ENCODE measurements around the gene CRADD. TPM values are rescaled to one million over a fixed set of nuclear protein-coding genes. Genes with fewer than 3 reads are reported as not detected.

CRADD gene
- total RNA-seq, 1 experiment from 2014 or later = 7.6 TPM

DNA sequence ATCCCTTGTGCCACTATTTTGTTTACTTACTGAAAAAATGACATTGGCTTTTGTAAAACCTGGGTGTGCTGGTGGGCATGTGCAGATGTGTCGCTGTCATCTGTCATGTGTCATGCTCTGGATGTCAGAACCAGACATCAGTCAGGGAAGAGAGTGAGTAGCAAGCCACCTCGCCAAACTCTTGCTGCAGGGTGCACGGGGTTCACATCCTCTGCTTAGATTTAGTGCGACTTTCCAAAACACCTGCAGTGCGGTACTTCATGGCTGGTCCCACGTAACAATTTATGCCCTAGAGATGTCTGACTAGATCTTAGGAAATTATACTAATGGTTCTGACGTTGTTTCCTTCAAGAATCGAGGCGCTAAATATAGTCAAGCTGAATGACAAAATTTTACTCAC, 106.7 kb downstream of the CRADD start:
- Histone ChIP-seq H3K4me2 (ENCODE audit: insufficient read depth, insufficient read length, low read length) (no peak overlapping the region), H3K27ac (ENCODE audit: insufficient read length, low read depth, low read length) (no peak overlapping the region)
- H3K4me3 Mint-ChIP-seq = no peak overlapping the region

More for the DNA sequence above, 106.7 kb downstream of the CRADD start:
- Histone ChIP-seq H3K79me2 (ENCODE audit: insufficient read depth, low read length) (no peaks in the 10 kb centered on the region), H3K79me1 (ENCODE audit: insufficient read depth, low read depth, low read length, poor library complexity, severe bottlenecking) (no peaks in the 10 kb centered on the region), H4K20me1 (ENCODE audit: control insufficient read depth, insufficient read depth, insufficient read length) (no peaks in the 10 kb centered on the region), H2BK5ac (ENCODE audit: insufficient read length, low read length) (no peak overlapping the region), H2BK120ac (ENCODE audit: low read depth, low read length, poor library complexity, severe bottlenecking) (no peak overlapping the region), H3K4me1 (ENCODE audit: insufficient read depth, low read length) (peaks cover 3% of the 10 kb centered on the region), H3K18ac (ENCODE audit: insufficient read length, low read depth, low read length) (no peak overlapping the region), H2BK15ac (ENCODE audit: low read depth, low read length) (no peak overlapping the region), H4K8ac (replicated peaks; ENCODE audit: insufficient read length, low read depth, low read length) (no peak overlapping the region), H2BK12ac (ENCODE audit: insufficient read length, low read depth, low read length) (no peak overlapping the region), H4K5ac (ENCODE audit: insufficient read length, low read depth, low read length) (no peak overlapping the region), H3K14ac (ENCODE audit: insufficient read depth, low read length) (no peak overlapping the region), H3K9ac (ENCODE audit: extremely low read depth, insufficient read length, low read length) (no peak overlapping the region), H3K9me3 (ENCODE audit: control insufficient read depth, low read depth, low read length) (no peaks in the 10 kb centered on the region), H4K91ac (ENCODE audit: insufficient read length, low read depth, low read length) (no peak overlapping the region), H3K23me2 (ENCODE audit: insufficient read length, low read depth, low read length, poor library complexity, severe bottlenecking) (no peaks in the 10 kb centered on the region), H2AK5ac (ENCODE audit: insufficient read length, low read length) (no peak overlapping the region), H3T11ph (ENCODE audit: low read length) (no peak overlapping the region), H3K56ac (ENCODE audit: insufficient read length, low read depth, low read length) (no peak overlapping the region), H2AFZ (ENCODE audit: low read length) (no peak overlapping the region), H3K27me3 (ENCODE audit: insufficient read depth, low read length) (no peaks in the 10 kb centered on the region), H3K4ac (ENCODE audit: low read depth, low read length) (no peak overlapping the region), H2BK20ac (ENCODE audit: low read depth, low read length, poor library complexity, severe bottlenecking) (no peak overlapping the region), H3K23ac (ENCODE audit: insufficient read length, low read depth, low read length) (no peak overlapping the region)
- peaks cover 0 to 4% (median 0%) of the 10 kb centered on the region in 3 experiments; a peak in 3 of 7 replicates for H3K36me3 Mint-ChIP-seq (ENCODE audit: insufficient read depth in 1 of 3, low read depth in 3 of 3)
- WGBS (ENCODE audit: extremely low coverage, insufficient read length, low lambda C conversion rate) = no CpG with 5 or more reads among the region's 9 CpGs
- peaks cover 14 to 21% of the 10 kb centered on the region in 2 experiments for H3K4me1 Mint-ChIP-seq
- no peak for DNase-seq
- no peaks in the 10 kb centered on the region for H3K27me3 Mint-ChIP-seq (ENCODE audit: low read depth)
- no peak overlapping the region for H3K27ac Mint-ChIP-seq
- H3K9me3 Mint-ChIP-seq = no peaks in the 10 kb centered on the region
- TF ChIP-seq, protein P1, sequence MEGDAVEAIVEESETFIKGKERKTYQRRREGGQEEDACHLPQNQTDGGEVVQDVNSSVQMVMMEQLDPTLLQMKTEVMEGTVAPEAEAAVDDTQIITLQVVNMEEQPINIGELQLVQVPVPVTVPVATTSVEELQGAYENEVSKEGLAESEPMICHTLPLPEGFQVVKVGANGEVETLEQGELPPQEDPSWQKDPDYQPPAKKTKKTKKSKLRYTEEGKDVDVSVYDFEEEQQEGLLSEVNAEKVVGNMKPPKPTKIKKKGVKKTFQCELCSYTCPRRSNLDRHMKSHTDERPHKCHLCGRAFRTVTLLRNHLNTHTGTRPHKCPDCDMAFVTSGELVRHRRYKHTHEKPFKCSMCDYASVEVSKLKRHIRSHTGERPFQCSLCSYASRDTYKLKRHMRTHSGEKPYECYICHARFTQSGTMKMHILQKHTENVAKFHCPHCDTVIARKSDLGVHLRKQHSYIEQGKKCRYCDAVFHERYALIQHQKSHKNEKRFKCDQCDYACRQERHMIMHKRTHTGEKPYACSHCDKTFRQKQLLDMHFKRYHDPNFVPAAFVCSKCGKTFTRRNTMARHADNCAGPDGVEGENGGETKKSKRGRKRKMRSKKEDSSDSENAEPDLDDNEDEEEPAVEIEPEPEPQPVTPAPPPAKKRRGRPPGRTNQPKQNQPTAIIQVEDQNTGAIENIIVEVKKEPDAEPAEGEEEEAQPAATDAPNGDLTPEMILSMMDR (conservative IDR thresholded peaks at IDR 0.05) = no peak

Measured in H9 (cell line).